GM13977 (cell line): ENCODE data around the gene HIC1.
"Not testable (repeated sequence)": the region's sequence is repeated elsewhere in the genome, so short reads cannot be mapped to it uniquely, and the experiment has no call there.

ENCODE experiments used
- DNase-seq: peaks from one replicate; pipeline ENCODE4 v3.0.0; 2012; ENCODE audit warnings: low spot score
- in situ Hi-C: fragments of 300-500 bp; cut with MboI; formaldehyde crosslinking; loops from one replicate; pipeline ENCODE4 v1.12.0; 2022; ENCODE audit warnings: low sequenced_read_pairs, low pct_unique_long_range_greater_than_20kb, mixed read lengths, inconsistent platforms; ENCODE audit not compliant: unreplicated experiment
- TF ChIP-seq, protein P1 (sequence below): IDR thresholded peaks from 2 replicates; pipeline ENCODE4 v1.5.1; 2012; ENCODE audit warnings: mild to moderate bottlenecking, control low read depth; ENCODE audit not compliant: insufficient read depth; ENCODE audit errors: extremely low read depth, missing control alignments

The HIC1 gene, protein sequence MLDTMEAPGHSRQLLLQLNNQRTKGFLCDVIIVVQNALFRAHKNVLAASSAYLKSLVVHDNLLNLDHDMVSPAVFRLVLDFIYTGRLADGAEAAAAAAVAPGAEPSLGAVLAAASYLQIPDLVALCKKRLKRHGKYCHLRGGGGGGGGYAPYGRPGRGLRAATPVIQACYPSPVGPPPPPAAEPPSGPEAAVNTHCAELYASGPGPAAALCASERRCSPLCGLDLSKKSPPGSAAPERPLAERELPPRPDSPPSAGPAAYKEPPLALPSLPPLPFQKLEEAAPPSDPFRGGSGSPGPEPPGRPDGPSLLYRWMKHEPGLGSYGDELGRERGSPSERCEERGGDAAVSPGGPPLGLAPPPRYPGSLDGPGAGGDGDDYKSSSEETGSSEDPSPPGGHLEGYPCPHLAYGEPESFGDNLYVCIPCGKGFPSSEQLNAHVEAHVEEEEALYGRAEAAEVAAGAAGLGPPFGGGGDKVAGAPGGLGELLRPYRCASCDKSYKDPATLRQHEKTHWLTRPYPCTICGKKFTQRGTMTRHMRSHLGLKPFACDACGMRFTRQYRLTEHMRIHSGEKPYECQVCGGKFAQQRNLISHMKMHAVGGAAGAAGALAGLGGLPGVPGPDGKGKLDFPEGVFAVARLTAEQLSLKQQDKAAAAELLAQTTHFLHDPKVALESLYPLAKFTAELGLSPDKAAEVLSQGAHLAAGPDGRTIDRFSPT

DNA sequence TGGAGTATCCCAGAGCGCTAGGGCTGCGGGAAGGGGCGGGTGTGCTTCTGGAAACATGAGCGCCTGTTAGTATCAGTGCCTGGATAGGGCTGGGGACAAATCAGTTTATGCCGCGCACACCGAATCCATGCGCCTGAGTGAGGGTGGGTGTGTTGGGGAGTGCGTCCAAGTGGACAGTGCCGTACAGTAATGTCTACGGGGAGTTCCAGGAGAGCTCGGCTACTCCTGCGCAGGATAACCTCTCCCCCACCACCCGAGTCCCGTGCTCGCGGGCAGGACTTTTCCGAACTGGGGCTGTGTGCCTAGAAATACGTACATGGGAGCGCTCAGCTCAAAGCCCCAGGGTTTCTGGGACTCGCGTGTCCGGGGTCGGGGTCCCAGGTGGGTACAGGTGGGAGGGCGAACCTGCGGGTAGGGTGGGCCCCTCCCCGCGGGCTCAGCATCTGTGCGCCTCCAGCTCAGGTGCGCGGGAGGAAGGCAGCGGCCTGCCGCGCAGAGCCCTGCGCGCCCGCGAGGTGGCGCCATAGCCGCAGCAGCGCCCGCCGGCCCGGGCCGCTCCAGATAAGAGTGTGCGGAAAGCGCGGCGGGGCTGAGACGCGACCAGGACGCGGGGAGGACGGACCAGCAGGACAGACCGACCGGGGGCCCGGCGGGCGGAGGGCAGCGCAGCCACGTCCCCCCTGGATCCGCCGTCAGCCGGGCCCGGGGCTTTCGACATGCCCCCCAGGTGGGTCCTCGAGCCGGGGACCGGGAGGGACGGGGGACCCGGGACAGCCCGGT lies at the start of gene HIC1:
Gene HIC1 (plus strand): TSS at position 592 of the 780 bp plus-strand sequence. CDS start 1,588 bp downstream, outside the sequence.
- in situ Hi-C loops = no loop called here

DNA sequence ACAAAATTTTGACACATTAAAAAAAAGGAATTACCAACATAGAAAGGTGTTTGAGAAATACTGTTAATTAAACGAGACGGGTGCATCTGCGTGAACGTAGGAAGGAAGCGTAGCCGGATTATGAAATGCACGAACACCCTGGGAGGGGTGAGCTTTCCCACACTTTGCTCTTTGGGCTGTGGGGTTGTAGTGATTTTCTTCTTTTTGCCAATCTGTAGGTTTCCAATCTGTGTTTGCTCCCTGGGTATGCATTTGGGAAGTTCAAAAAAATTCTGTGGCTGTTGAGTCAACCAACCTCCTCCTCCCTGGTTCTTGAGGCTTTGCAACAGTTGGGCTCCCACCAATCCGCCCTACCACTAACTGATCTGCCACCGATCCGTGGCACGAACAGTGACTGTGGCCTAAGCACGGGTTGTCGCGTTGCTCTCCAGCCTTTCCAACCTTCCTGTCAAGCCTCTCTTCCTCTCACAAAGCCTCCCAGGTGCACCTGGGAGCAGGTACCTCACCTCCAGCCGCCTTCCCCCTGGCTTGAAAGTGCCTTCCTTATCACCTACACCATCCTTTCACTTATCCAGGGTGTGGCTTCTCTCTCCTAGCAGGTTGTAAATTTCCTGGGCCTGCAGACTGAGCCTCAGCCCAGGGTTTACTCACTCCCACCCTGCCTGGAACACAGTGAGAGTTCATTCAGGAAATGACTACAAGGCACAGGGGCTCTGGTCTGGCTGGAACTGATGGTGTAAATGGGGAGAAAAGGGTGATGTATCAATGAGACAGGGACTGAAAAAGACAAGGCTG lies 46.4 kb upstream of the HIC1 start:
- in situ Hi-C loops = no loop called here
- TF ChIP-seq, protein P1, sequence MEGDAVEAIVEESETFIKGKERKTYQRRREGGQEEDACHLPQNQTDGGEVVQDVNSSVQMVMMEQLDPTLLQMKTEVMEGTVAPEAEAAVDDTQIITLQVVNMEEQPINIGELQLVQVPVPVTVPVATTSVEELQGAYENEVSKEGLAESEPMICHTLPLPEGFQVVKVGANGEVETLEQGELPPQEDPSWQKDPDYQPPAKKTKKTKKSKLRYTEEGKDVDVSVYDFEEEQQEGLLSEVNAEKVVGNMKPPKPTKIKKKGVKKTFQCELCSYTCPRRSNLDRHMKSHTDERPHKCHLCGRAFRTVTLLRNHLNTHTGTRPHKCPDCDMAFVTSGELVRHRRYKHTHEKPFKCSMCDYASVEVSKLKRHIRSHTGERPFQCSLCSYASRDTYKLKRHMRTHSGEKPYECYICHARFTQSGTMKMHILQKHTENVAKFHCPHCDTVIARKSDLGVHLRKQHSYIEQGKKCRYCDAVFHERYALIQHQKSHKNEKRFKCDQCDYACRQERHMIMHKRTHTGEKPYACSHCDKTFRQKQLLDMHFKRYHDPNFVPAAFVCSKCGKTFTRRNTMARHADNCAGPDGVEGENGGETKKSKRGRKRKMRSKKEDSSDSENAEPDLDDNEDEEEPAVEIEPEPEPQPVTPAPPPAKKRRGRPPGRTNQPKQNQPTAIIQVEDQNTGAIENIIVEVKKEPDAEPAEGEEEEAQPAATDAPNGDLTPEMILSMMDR = no peak
- DNase-seq = no peak

More for the DNA sequence above, at the start of gene HIC1:
- peak; percentile 94 for DNase-seq
- TF ChIP-seq, protein P1 = peak; percentile 87

DNA sequence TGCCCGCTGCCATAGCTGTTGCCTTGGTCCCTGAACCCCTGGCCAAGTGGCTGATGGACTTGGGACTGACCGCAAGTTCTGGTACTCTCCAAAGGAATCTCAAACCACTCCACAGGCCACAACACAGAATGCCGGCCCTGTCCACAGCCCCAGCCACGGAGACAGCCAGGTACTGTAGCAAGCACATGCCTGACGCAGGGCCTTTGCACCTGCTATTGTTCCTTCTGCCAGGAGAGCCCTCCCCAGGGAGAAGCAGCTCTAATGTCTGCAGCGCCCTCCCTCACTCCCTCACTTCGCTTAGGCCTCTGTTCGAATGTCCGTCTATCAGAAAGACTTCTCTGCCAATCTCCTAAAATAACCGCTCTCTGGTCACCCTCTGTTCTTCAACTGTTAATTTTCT lies 45.2 kb upstream of the HIC1 start:
- in situ Hi-C loops = no loop called here
- DNase-seq = no peak
- TF ChIP-seq, protein P1 = no peak

DNA sequence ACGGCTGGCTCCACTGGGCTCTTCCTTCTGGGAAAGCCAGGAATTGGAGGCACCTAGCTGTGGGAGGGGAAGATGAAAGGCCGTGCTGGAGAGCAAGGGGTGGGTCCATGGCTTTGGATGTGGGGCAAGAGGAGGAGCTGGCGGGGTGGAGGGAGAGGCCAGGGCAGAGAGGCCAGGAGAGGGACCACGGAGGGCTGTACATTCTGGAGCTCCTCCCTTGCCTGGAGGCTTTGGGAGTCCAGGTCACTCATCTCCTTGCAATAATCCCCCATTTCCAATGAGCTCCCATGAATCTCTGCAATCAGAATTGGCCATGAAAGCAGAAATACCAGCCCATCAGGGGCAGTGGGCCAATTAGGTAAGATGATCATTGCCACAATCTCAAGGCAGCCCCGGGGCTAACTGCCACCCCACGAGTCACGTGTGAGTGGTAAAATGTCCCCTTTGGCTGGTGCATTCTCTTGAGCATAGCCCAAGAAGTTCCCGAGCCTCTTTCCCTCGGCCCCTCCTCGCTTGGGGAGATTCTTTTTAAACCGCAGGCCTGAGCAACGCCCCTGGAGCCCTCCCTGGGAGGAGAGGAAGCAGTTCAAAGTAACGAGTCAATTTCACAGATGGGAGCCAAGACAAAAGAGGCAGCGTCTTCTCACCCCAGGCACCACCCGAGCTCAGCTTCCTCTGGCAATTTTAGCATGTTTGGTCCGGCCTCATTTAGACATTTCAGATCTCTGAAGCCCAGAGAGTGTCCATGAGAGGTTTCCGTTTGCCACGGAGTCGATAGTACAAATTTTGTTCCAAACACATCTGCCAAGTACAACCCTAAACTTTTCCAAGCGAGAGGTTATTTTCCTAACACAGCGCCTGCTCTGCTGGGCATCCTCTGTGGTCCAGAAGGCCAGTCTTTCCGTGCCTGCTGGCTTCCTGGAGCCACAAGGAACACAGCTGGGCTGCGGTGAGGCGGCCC lies 43.2 kb upstream of the HIC1 start:
- in situ Hi-C loops = no loop called here
- DNase-seq = no peak
- TF ChIP-seq, protein P1 = no peak

DNA sequence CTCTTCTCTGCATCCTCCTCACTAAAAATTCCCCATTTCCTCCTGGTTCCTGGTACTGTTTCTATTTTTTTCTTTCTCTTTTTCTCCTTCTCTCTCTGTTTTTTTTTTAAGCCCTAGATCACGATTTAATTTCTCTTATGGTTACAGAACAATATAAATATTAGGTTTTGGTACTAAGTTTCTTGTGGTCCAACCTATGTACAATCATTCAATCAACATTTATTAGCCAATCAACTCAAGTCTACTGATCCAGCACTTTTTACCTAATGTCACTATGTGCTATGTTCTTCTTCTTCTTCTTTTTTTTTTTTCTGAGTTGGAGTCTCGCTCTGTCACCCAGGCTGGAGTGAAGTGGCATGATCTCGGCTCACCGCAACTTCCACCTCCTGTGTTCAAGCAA lies 42.4 kb upstream of the HIC1 start:
- in situ Hi-C loops = no loop called here
- TF ChIP-seq, protein P1 = no peak
- no peak for DNase-seq

DNA sequence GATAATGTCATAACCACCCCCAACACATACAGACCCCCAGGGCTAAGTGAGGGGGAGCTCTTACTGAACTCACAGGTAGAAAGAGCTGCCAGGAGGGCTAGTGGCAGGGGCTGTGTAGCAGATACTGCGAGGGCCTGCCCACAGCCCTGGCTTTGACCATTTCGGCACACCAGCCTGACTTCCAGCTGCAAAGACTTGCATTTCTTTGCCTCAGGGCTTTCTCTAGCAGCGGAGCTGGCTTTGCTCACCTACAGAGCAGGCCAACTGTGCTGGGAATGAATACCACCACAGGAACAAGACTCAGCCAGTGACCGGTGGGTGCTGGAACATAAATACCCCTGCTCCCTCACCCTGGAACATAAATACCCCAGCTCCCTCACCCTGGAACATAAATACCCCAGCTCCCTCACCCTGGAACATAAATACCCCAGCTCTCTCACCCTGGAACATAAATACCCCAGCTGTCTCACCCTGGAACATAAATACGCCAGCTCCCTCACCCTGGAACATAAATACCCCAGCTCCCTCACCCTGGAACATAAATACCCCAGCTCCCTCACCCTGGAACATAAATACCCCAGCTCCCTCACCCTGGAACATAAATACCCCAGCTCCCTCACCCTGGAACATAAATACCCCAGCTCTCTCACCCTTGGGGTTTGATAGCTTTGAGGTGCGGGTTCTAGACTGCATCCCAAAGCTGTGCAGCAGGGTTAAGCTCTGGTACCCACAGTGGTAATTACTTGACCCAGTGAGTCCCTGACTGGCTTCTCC lies 41.5 kb upstream of the HIC1 start:
- DNase-seq, in situ Hi-C loops: not testable (repeated sequence)
